ENCODE results near the gene C7orf33. TPM values are rescaled to one million over a fixed set of nuclear protein-coding genes. Genes with fewer than 3 reads are reported as not detected.
"Not testable (repeated sequence)": the region's sequence is repeated elsewhere in the genome, so short reads cannot be mapped to it uniquely, and the experiment has no call there.

The C7orf33 gene
- total and polyA plus RNA-seq, 4 donors: not detected

- not testable (repeated sequence) for H3K9me3 ChIP-seq (ENCODE audit: control insufficient read depth in 4 of 4, low read length in 3 of 4); H3K27me3 ChIP-seq (ENCODE audit: control insufficient read depth in 4 of 4, insufficient read depth in 4 of 4, low read length in 3 of 4); H3K4me3 ChIP-seq (ENCODE audit: low read depth in 1 of 3, low read length in 3 of 3); H3K36me3 ChIP-seq (ENCODE audit: control insufficient read depth in 4 of 4, insufficient read depth in 3 of 4, low read depth in 1 of 4, low read length in 3 of 4); H3K27ac ChIP-seq (ENCODE audit: low read depth in 1 of 2, low read length in 2 of 2); H3K9ac ChIP-seq (ENCODE audit: low read depth in 1 of 2, low read length in 2 of 2); DNase-seq (ENCODE audit: low spot score)
- H3K4me1 ChIP-seq (ENCODE audit: control insufficient read depth in 4 of 4, insufficient read depth in 4 of 4, low read length in 3 of 4): peaks cover 4 to 12% (median 6%) of the 10 kb centered on the region in 4 donors
- TF ChIP-seq JUND (IDR thresholded peaks at IDR 0.05): peak; percentile 43 to 44
- 56% methylated on average over 4 of the region's 4 CpGs for WGBS
Observed at GRCh38 chr7:148564275-148564951, 26.2 kb upstream of the C7orf33 start.

GRCh38 chr7:148566736-148567135 lies 23.8 kb upstream of the C7orf33 start:
- Histone ChIP-seq H3K4me1 (ENCODE audit: control insufficient read depth in 4 of 4, insufficient read depth in 4 of 4, low read length in 3 of 4) (peaks cover 4 to 12% (median 6%) of the 10 kb centered on the region in 4 donors), H3K36me3 (ENCODE audit: control insufficient read depth in 4 of 4, insufficient read depth in 3 of 4, low read depth in 1 of 4, low read length in 3 of 4) (no peaks in the 10 kb centered on the region), H3K27me3 (ENCODE audit: control insufficient read depth in 4 of 4, insufficient read depth in 4 of 4, low read length in 3 of 4) (no peaks in the 10 kb centered on the region), H3K4me3 (ENCODE audit: low read depth in 1 of 3, low read length in 3 of 3) (no peak overlapping the region), H3K9ac (ENCODE audit: low read depth in 1 of 2, low read length in 2 of 2) (no peak overlapping the region), H3K9me3 (ENCODE audit: control insufficient read depth in 4 of 4, low read length in 3 of 4) (no peaks in the 10 kb centered on the region), H3K27ac (ENCODE audit: low read depth in 1 of 2, low read length in 2 of 2) (no peak overlapping the region)
- TF ChIP-seq FOXA2 (IDR thresholded peaks at IDR 0.05) (no peak), SP1 (IDR thresholded peaks at IDR 0.05) (peak; percentile 34), MAX (IDR thresholded peaks at IDR 0.05) (no peak), RAD21 (IDR thresholded peaks at IDR 0.05) (peak in 1 of 2 donors; percentile 26), JUND (IDR thresholded peaks at IDR 0.05) (no peak), TAF1 (conservative IDR thresholded peaks at IDR 0.05) (no peak), RXRA (IDR thresholded peaks at IDR 0.05) (peak in 1 of 2 donors; percentile 26), HNF4A (conservative IDR thresholded peaks at IDR 0.05) (peak; percentile 24 to 31), GABPA (IDR thresholded peaks at IDR 0.05 in 1 of 2, conservative IDR thresholded peaks at IDR 0.05 in 1 of 2) (no peak)
- 35% methylated on average over 6 of the region's 6 CpGs for WGBS
- no peak for DNase-seq (ENCODE audit: low spot score)

- H3K9ac ChIP-seq (ENCODE audit: low read depth in 1 of 2, low read length in 2 of 2): no peak overlapping the region
- no peak for TF ChIP-seq NR2F2 (IDR thresholded peaks at IDR 0.05)
- TF ChIP-seq YY1 (IDR thresholded peaks at IDR 0.05): no peak
- no peak for TF ChIP-seq JUND (IDR thresholded peaks at IDR 0.05)
- TF ChIP-seq REST (IDR thresholded peaks at IDR 0.05): no peak
- TF ChIP-seq MAX (IDR thresholded peaks at IDR 0.05): no peak
- no peak for TF ChIP-seq RXRA (IDR thresholded peaks at IDR 0.05)
- TF ChIP-seq GABPA (IDR thresholded peaks at IDR 0.05 in 1 of 2, conservative IDR thresholded peaks at IDR 0.05 in 1 of 2): no peak
- TF ChIP-seq ZBTB33 (IDR thresholded peaks at IDR 0.05): no peak
- no peak for TF ChIP-seq HNF4G (IDR thresholded peaks at IDR 0.05)
- TF ChIP-seq TAF1 (conservative IDR thresholded peaks at IDR 0.05): no peak
- TF ChIP-seq ATF3 (IDR thresholded peaks at IDR 0.05): no peak
- no peak for TF ChIP-seq CTCF (IDR thresholded peaks at IDR 0.05; ENCODE audit: low read depth, low read length, missing input control)
- TF ChIP-seq FOXA2 (IDR thresholded peaks at IDR 0.05): no peak
- TF ChIP-seq EGR1 (IDR thresholded peaks at IDR 0.05; ENCODE audit: low read depth in 2 of 2): no peak
- no peaks in the 10 kb centered on the region for H3K36me3 ChIP-seq (ENCODE audit: control insufficient read depth in 4 of 4, insufficient read depth in 3 of 4, low read depth in 1 of 4, low read length in 3 of 4)
- H3K4me1 ChIP-seq (ENCODE audit: control insufficient read depth in 4 of 4, insufficient read depth in 4 of 4, low read length in 3 of 4): peaks cover 4 to 12% (median 6%) of the 10 kb centered on the region in 4 donors
- no peaks in the 10 kb centered on the region for H3K27me3 ChIP-seq (ENCODE audit: control insufficient read depth in 4 of 4, insufficient read depth in 4 of 4, low read length in 3 of 4)
- no peak for DNase-seq (ENCODE audit: low spot score)
- no peak overlapping the region for H3K27ac ChIP-seq (ENCODE audit: low read depth in 1 of 2, low read length in 2 of 2)
- WGBS: 84% methylated on average over 5 of the region's 5 CpGs
- H3K4me3 ChIP-seq (ENCODE audit: low read depth in 1 of 3, low read length in 3 of 3): no peak overlapping the region
- no peaks in the 10 kb centered on the region for H3K9me3 ChIP-seq (ENCODE audit: control insufficient read depth in 4 of 4, low read length in 3 of 4)
Observed at GRCh38 chr7:148567524-148567923, 23.0 kb upstream of the C7orf33 start.

Measured in liver (tissue), 9 donors.